ENCODE results near the gene TMC7. TPM values are rescaled to one million over a fixed set of nuclear protein-coding genes. Genes with fewer than 3 reads are reported as not detected.

TMC7 gene
- total RNA-seq, 1 donor from 2014 or later = 5.0 TPM

DNA sequence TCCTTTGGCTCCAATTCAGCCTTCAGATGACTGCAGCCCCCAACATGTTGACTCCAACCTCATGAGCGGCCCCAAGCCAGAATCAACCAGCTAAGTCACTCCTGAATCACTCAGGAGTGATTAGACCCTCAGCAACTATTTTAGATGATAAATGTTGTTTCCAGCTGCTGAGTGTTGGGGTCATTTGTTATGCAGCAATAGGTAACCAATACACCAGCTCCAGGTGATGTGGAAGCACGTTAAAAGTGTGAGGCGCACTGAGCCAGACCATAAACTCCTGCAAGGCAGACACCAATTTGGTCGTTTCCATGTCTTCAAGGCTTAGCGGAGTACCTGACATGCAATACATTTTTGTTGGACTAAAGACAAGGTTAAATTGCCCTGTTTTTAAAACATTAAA lies 101.1 kb downstream of the TMC7 start:
- Histone ChIP-seq H3K27me3 (no peaks in the 10 kb centered on the region), H3K4me1 (peaks cover 8% of the 10 kb centered on the region), H3K4me3 (no peak overlapping the region), H3K27ac (no peak overlapping the region), H3K36me3 (peaks cover 10% of the 10 kb centered on the region), H3K9me3 (no peaks in the 10 kb centered on the region)
- no peak for DNase-seq
- ATAC-seq = no peak
- intact Hi-C loops (cut with DNase I) = loop anchor here (10.0 kb wide), 2 partner anchors 90 to 290 kb away; no protein-coding TSS in a partner anchor
- TF ChIP-seq, protein P1, sequence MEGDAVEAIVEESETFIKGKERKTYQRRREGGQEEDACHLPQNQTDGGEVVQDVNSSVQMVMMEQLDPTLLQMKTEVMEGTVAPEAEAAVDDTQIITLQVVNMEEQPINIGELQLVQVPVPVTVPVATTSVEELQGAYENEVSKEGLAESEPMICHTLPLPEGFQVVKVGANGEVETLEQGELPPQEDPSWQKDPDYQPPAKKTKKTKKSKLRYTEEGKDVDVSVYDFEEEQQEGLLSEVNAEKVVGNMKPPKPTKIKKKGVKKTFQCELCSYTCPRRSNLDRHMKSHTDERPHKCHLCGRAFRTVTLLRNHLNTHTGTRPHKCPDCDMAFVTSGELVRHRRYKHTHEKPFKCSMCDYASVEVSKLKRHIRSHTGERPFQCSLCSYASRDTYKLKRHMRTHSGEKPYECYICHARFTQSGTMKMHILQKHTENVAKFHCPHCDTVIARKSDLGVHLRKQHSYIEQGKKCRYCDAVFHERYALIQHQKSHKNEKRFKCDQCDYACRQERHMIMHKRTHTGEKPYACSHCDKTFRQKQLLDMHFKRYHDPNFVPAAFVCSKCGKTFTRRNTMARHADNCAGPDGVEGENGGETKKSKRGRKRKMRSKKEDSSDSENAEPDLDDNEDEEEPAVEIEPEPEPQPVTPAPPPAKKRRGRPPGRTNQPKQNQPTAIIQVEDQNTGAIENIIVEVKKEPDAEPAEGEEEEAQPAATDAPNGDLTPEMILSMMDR (IDR thresholded peaks at IDR 0.05) = no peak

DNA sequence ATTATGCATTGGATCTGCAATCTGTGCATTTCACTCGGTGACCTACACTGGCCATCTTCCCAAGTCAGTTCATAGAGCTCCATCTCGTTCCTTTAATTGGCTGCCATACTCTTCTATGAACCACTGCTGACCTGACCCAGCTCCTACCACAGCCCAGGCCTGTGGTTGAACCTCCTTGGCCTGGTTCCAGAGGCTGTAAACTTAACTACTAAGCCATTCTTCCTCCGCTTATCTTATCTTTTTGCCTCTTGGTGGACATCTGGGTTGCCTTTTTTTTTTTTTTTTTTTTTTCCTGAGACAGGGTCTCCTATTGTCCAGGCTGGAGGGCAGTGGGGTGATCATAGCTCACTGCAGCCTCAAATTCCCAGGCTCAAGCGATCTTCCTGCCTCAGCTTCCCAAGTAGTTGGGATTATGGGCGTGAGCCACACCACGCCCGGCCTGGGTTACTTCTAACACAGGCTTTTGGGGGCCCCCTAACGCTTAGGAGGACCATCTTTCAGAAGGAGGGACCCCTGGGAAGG lies 102.0 kb downstream of the TMC7 start:
- ATAC-seq (no peak), DNase-seq (no peak)
- intact Hi-C loops (cut with DNase I) = loop anchor here (10.0 kb wide), 2 partner anchors 89 to 289 kb away; no protein-coding TSS in a partner anchor
- Histone ChIP-seq H3K36me3 (peaks cover 10% of the 10 kb centered on the region), H3K27ac (no peak overlapping the region), H3K27me3 (no peaks in the 10 kb centered on the region), H3K9me3 (no peaks in the 10 kb centered on the region), H3K4me3 (no peak overlapping the region), H3K4me1 (peaks cover 8% of the 10 kb centered on the region)
- TF ChIP-seq, protein P1 (IDR thresholded peaks at IDR 0.05) = no peak

DNA sequence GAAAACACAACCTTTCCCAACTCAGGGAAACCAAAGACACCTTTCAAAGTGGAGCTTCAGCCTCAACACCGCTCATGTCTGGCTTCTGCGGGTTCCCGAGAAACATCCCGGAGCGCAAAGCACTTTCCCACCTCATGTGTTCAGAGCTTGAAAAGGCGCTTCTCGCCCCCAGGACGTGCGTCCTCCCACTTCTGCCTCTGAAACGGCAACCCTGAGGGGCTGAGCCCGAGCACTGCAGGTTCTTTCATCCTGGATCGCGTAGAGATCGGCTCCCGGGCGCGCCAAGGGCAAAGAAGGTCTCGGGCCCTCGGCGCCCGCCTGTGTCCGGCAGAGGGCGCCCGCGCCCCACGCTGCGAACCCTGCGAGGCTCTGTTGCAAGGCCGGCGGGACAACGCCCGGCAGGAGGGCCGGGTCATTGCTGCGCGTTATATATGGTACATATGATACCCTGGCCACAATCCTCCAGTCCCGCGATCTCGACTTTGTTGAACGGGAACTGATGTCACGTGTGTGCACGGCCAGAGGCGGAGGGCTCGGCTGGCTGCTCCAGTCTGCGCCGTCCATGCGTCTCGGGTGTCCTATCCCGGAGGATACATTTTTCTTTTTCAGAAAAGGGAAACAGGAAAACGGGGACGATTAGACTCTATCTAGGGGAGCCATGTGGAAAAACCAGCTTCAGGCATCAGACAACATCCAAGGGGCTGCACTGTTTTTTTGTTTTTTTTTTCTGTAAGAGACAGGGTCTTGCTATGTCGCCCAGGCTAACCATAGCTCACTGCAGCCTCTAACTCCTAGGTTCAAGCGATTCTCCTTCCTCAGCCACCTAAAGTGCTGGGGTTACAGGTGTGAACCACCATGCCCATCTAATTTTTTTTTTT lies 102.8 kb downstream of the TMC7 start:
- Histone ChIP-seq H3K9me3 (no peaks in the 10 kb centered on the region), H3K27me3 (no peaks in the 10 kb centered on the region), H3K27ac (no peak overlapping the region), H3K4me3 (peak overlapping the region; percentile 51), H3K4me1 (peaks cover 8% of the 10 kb centered on the region), H3K36me3 (peaks cover 5% of the 10 kb centered on the region)
- TF ChIP-seq, protein P1 (IDR thresholded peaks at IDR 0.05) = peak; percentile 99
- peak; percentile 100 for ATAC-seq
- intact Hi-C loops (cut with DNase I) = loop anchor here (10.0 kb wide), 2 partner anchors 88 to 288 kb away; no protein-coding TSS in a partner anchor
- peak; percentile 93 for DNase-seq

DNA sequence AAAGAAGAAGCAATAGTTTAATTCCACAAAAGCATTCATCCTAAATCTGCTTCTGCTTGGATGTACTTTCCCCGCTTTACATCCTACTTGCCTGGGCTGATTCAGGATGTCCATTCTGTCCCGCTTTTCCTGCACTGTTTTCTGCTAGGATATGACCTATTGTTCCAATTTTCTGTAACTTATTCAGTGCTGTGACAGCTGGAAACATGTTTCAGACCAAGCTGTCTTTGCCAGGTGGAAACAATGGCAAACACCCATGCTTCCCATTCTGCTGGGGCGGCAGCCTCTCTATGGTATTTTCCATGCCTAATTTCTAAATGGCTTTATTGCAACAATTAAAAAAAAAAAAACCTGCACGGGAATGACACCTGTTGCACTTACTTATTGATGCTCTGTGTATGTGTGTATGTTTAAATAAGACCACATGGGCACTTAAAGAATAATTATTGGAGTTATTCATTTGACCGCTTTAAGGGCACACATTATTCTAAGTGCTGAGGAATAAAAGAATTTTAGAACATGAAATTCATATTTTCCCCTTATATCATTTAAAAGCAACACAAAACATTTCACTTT lies 104.7 kb downstream of the TMC7 start:
- intact Hi-C loops (cut with DNase I) = loop anchor here (10.0 kb wide), 2 partner anchors 86 to 286 kb away; no protein-coding TSS in a partner anchor
- no peaks in the 10 kb centered on the region for H3K36me3 ChIP-seq
- no peak for DNase-seq
- no peak overlapping the region for H3K4me3 ChIP-seq
- no peaks in the 10 kb centered on the region for H3K9me3 ChIP-seq
- TF ChIP-seq, protein P1 (IDR thresholded peaks at IDR 0.05) = no peak
- ATAC-seq = no peak
- H3K4me1 ChIP-seq = peaks cover 11% of the 10 kb centered on the region
- H3K27ac ChIP-seq = no peak overlapping the region
- no peaks in the 10 kb centered on the region for H3K27me3 ChIP-seq

DNA sequence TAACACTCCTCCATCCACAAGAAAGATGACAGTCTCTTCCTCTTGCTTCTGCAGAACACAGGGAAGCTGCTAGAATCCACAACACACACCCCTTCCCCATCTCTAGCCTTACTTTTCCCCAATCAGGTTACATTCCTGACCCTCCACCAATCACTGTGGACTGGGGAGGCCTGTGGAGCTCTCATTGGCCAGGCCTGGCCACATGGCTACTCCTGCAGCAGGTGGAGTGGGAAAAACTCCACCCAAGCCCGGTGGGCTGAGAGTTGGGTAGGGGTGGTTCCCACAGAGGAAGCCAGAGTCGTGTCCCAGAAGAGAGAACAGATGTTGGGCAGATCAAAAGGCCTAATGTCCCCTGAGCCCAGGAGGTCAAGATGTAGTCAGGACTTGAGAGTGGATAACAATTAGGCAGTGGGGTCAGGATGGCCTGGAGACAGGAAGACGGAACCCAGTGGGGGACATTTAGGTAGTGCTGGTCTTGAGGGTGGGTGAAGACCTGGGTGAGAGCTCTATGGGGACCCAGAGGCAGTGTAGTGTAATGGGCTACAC lies 105.7 kb downstream of the TMC7 start:
- no peak overlapping the region for H3K4me3 ChIP-seq
- no peak for DNase-seq
- peaks cover 11% of the 10 kb centered on the region for H3K4me1 ChIP-seq
- ATAC-seq = no peak
- H3K36me3 ChIP-seq = no peaks in the 10 kb centered on the region
- H3K9me3 ChIP-seq = no peaks in the 10 kb centered on the region
- intact Hi-C loops (cut with DNase I) = loop anchor here (10.0 kb wide), 2 partner anchors 85 to 285 kb away; no protein-coding TSS in a partner anchor
- TF ChIP-seq, protein P1 (IDR thresholded peaks at IDR 0.05) = no peak
- no peak overlapping the region for H3K27ac ChIP-seq
- H3K27me3 ChIP-seq = no peaks in the 10 kb centered on the region

All from upper lobe of right lung (tissue), 1 donor.